Measurements from ENCODE around the gene COA5.
"Not testable (repeated sequence)": the region's sequence is repeated elsewhere in the genome, so short reads cannot be mapped to it uniquely, and the experiment has no call there.

The COA5 gene

DNA sequence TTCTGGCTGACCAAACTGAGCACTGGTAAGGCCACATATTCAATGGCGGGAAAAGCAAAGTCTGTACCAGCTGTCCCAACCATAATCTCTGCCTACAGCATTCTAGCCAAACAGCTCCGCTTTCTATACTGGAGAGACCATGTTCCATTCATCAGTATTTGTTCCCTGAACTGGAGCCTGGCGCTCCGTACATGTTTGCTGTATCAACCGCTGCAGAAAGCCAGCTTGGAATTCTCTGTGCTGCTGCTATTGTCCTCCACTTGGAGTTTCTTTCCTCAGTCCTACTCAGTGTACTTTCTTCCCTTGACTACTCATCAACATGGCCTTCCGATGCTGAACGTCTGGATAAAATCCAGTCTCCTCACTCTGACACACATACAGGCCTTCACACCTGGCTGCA lies 1.9 kb downstream of the COA5 start:
- no peak for DNase-seq (ENCODE audit: low spot score)

DNA sequence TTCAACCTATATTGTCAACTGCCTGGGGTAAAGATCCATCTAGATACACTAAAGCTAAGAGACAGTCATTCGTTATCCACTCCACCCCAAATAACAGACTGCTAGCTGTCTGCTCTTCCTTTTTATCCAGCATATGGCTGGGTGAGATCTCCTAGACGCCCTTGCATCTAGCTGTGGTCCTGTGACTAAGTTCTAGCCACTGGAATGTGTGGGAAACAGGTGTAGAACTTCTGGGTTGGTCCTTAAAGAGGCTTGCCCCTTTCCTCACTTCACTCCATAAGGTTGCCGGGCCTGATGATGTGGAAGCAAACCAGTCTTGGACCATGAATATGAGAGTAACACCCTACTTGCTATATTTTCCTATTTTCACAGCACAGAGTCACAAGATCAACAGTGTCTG lies 3.2 kb downstream of the COA5 start:
- no peak for DNase-seq (ENCODE audit: low spot score)

DNA sequence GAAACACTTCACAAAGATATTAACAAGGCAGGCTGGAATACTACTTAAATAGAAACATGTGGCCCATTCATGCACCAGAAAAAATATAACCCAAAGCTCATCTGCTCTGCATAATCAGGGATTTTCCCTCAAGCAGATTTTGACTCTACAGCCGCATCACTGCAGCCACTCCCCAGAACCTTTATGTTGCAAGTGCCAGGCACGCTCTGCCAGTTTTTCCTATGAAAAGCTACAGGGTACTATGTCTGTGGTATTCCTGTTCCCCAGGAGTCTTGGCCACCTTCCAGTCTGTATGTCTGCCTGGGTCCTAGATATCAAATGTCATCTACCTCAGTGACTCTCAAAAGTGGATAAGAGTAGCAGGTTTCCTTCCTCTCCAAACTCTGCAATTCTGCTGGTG lies 3.8 kb downstream of the COA5 start:
- no peak for DNase-seq (ENCODE audit: low spot score)

DNA sequence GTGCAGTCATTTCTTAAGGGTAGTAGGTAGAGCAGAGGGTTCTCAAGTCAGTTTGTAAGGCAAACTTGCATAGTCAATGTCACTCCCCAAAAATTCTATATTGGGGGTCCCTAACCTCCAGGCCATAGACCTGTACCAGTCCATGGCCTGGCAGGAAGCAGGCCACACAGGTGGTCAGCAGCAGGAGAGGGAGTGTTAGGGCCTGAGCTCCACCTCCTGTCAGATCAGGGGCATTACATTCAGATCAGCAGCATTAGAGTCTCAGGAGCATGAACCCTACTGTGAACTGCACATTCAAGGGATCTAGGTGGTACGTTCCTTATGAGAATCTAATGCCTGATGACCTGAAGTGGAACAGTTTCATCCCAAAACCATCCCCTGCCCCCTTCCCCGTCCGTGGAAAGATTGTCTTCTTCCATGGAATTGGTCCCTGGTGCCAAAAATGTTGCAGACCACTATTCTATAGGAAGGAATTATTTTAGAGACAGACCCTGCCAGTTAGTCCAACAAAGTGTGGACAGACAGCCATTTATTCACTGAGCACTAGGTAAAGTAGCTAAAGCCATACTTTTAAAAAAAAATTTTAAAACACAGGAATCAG lies 6.7 kb downstream of the COA5 start:
- no peak for DNase-seq (ENCODE audit: low spot score)

DNA sequence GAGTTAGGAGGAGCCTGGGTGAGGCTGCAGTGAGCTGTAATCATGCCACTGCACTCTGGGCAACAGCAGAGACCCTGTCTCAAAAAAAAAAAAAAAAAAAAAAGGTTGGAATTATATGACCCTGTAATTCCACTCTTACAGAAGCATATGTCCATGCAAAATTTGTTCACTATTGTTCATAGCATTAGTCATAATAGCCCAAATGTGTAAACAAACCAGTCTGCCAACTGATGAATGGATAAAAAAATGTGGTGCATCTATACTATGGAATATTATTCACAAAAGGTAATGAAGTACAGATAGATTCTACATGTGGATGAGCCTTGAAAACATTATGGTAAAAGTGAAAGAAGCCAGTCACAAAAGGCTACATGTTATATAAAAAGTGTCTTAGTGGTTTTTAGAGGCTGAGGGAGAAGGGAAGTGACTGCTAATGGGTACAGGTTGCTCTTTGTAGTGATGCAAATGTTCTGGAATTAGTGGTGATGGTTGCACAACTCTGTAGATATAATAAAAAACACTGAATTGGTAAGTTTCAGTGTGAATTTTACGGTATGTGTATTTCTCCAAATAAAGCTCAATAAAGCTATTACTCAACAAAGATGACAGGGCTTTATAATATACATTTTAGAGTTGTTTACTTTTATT lies 9.4 kb downstream of the COA5 start:
- DNase-seq (ENCODE audit: low spot score) = no peak

DNA sequence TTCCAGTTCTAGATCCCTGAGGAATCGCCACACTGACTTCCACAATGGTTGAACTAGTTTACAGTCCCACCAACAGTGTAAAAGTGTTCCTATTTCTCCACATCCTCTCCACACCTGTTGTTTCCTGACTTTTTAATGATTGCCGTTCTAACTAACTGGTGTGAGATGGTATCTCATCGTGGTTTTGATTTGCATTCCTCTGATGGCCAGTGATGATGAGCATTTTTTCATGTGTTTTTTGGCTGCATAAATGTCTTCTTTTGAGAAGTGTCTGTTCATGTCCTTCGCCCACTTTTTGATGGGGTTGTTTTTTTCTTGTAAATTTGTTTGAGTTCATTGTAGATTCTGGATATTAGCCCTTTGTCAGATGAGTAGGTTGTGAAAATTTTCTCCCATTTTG lies 13.6 kb downstream of the COA5 start:
- DNase-seq (ENCODE audit: low spot score) = not testable (repeated sequence)

DNA sequence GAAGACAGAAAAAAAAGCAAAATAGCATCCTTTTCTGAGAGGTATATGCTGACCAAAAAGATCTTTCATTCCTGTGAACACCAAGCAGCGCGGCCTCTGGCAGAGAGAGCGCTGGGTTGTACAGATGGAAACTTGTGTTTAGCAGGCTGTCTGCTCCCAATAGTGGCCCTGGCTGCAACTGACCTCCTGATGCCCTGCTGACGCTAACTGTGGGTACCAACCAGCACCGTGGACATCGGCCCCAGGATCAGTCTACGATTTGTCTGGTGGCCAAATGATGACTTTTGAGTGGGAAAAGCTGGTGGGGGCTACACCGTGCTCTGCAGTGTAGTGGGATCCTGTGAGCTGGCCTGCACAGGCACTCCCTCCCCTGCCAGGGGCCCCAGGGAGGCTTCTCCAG lies 15.7 kb downstream of the COA5 start:
- DNase-seq (ENCODE audit: low spot score) = no peak

DNA sequence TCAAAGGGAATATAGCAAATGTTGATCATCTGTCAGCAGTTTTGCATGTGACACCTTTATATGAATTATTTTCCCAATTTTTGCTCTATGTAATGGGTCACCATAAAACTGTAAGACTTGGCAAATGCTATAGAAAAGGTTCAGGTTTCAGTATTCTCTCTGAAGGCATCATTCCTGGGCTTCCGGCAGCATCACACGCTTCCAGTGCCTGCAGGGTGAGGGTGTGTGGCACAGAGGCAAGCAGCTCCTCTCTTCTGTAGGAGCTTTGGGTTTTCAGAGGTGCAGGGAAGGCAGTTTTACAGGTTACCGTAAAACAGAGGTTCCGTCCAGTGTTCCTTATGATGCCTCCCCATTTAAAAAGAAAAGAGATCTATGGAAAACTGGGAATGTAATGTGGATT lies 18.8 kb downstream of the COA5 start:
- DNase-seq (ENCODE audit: low spot score) = no peak

DNA sequence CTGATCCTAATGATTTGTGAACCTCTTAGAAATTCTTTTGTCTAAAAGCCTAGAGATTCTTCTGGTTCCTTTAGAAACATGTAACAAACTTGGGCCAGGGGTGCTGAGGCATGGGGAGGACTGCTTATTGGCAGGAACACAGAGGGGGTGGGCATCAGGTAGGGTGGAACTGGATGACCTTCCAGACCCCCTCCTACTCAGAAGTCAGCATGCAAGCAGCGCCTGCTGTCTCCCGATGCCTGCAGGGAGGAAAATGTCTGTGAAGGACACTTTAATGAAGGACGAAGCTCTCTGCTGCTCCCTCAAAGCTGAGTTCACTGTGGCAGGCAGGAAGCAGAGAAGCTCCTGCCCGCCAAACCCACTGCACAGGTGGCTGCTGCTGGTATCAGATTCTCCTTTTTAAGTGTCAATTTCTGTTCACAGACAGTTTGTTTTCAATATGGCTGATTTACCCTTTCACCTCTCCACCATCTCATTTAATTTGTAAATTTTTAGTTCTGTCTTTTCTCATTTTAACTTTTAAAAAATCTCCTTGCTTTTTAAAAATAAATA lies 19.4 kb downstream of the COA5 start:
- DNase-seq (ENCODE audit: low spot score) = no peak

DNA sequence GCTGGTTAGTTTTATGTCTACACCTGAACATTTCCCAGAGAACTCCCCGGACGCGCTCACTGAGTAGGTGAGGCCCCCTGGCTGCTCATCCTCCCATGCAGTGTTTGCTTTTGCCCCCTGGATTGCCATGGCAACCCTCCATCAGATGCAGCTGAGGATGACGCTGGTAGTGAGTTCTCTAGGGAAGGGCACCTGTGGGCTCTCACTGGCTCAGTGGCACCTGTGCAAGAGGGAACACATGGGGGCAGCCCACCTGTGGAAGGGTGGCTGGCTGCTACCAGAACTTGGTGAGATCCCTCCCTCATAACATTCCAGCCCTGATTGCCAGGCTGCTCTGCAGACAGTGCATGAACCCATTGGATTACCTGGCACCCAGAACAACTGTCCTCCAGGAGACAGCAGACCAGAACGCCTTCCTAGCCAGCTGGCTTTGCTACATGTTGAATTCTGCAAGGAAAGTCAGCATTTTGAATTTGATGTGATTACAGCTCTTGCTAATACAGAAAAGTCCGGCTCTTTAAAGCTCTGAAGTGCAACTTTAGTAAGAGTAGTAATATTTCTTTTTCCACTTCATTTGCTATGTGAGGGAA lies 21.7 kb downstream of the COA5 start:
- no peak for DNase-seq (ENCODE audit: low spot score)

DNA sequence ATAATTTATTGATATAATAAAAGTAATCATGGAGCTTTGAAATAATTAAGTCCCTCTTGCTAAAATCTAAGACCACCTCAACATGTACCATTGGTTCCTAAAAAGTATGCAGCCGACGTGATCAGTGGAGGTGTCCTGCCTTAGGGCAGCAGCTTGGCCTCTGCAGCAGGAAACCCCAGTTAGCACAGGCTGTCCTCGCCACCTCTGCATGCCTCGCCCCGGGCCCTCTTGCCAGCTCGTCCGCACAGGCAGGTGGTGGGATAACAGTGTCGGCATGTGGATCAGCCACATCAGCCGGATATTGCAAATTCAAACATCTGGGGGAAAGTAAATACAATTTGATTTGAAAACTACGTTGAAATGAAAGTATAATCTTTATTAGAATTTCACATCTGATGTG lies 22.9 kb downstream of the COA5 start:
- DNase-seq (ENCODE audit: low spot score) = no peak

DNA sequence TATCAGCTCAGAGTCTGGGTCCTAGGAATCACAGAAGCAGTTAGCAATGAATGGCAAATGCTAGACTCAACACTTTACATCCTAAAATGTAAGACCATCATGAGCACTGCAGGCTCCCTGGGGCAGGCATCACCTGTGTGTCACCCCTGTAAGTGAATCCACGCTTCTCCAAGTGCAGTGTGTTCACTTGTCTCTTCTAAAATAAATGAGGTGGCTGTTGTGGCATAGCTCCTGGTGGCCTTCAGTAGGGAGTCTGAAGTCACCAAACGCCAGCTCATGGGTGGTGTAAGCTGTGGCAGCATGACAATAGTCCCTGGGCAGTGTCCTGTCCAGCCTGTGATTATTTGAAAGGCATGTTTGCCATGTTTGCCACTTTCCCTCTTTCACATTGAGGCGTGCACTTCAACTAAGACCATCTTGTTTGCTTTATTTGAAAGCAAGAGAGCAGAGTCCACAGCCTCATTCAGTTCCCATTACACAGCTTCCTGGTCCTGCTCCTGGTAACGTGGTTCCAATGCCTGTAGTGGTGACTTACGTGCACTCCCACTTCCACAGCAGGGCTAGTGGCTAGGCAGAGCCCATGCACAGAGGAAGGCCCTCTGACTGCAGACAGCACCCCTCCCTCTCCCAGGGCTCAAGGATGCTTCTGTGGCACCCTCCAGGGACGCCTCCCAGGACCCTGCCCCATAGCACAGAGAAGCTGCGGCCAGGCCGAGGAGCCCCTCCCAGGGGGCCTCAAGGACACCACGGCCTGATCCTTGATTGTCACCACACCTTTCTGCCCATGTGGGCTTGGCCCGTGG lies 24.3 kb downstream of the COA5 start:
- DNase-seq (ENCODE audit: low spot score) = no peak

DNA sequence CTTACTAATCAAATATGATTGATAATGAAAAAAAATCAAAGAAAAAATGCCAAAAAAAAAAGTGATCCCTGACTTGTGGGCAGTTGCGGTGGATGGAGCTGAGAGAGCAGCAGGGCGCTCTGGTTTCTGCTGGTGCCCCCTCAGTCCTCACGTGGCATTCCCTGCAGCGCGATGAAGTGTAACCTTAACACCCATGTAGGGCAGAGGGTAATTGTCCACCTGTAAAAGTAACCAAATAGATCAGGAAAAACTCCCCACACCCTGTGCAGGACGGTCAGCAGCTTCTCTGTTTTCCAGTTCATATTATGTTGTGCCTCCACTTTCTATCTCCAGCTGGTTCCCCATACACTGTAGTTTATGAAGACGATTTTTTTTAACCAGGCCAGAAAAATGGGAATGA lies 25.0 kb downstream of the COA5 start:
- no peak for DNase-seq (ENCODE audit: low spot score)

DNA sequence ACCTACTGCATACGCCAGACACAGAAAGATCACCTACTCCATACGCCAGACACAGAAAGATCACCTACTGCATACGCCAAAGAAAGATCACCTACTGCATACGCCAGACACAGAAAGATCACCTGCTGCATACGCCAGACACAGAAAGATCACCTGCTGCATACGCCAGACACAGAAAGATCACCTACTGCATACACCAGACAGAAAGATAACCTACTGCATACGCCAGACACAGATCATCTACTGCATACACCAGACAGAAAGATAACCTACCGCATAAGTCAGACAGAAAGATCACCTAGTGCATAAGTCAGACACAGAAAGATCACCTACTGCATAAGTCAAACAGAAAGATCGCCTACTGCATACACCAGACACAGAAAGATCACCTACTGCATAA lies 25.8 kb downstream of the COA5 start:
- no peak for DNase-seq (ENCODE audit: low spot score)

DNA sequence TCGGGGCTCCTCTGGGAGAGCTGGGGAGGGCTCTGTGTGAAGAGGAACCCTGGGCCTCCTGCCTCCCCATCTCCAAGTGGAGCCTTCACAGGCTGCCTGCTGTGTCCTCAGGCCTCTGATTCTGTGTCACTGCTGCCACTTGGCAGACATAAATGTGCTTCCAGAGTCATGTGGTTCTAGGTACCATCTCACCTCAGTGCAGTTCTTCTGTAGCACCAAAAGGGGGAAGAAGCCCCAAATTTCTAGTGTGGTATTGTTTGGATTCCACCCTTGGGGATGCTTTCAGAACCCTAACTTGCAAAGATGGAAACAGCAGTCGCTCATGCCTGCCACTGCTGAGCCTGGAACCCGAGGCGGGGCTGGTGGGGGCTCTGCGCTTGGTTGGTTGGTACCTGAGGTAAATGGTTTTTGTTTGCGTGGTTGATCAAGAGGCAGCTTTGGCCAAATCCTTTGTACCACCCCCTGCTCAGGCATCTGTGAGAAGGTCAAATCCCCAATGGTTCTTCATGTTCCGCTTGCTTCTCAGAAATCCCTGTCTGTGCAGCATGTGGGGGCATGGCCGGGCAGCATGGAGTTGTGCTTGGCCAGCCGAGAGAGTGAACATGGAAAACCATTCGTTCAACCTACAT lies 27.5 kb downstream of the COA5 start:
- DNase-seq (ENCODE audit: low spot score) = no peak

DNA sequence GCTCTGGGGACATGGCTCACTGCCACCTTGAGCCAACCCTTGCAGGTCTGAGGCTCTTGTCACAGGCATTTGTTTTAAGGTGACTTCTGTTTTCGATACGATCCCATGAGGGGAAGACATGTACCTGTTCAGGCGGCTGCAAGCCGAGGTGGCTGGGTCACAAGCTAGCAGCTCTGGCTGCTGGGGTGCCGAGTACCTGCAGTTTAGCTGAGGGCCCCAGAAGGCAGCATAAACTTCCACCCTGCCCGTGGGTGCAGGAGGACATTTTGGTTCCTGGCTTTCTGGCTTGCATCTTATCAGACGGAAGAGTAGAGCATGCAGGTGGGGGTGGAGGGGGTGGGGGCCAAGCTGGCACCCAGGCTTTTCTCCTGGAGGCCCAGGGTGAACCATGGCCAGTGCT lies 28.4 kb downstream of the COA5 start:
- DNase-seq (ENCODE audit: low spot score) = no peak

DNA sequence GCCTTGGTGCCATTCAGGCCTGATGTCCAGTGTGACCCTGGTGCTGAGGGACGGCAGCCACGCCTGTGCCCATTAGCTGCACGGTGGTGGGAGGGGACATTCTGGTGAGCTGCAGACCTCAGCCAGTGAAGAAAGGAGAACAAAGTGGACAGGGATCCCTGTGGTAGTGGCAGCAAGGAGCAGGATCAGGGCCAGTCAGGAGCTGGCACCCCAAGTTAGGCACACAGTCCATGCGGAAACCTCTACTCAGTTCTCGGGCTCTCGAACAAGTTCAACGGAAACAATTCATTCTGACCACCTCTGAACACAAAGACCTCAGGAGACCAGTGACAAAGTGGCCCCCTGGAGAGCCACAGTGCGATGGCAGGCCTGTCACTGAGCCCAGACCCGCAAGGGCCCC lies 30.1 kb downstream of the COA5 start:
- no peak for DNase-seq (ENCODE audit: low spot score)

DNA sequence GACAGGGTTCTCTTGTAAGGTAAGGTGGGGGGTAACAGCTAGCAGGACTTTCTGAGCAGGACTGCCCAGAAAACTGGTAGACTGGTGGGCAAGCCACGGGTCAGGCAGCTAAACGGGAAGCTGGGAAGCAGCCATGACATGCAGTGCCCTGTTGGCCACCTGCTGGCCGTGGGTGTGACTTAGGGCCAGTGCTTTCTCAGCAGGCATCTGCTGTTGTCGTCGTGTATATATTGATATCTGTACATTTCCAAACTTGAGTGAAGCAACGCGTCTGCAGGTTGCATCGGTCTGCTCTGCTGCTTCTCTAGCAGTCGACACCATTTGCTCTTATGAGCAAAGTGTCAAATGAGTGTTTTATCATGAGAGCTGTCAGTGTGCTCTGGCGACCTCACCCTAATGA lies 31.0 kb downstream of the COA5 start:
- DNase-seq (ENCODE audit: low spot score) = no peak

DNA sequence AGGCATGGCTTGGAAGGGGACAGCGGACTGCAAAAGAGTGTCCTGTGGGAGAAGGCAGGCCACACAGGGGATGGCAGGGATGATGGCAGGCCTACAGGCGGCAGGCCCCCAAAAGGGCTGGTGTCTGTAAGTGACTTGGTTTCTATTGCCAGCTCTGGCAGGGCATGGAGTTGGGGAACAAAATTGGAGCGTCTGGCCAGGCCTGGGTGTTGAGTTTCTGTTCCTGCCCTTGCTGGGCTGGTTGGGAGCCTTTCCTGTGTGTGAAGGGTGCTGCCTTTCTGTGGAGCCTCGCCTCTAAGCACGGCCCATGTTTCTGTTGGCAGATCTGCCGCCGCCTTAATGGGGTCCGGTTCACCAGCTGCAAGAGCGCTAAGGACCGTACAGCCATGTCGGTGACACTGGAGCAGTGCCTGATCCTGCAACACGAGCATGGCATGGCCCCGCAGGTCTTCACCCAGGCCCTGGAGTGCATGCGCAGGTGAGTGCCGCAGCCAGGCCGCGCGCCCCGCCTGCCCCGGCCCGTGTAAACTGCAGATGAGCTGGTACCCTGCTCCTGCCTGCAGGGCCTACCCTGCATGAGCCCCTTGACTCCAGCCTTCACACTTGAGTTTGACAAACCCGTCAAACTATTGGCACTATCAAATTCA lies 31.5 kb downstream of the COA5 start:
- DNase-seq (ENCODE audit: low spot score) = no peak

DNA sequence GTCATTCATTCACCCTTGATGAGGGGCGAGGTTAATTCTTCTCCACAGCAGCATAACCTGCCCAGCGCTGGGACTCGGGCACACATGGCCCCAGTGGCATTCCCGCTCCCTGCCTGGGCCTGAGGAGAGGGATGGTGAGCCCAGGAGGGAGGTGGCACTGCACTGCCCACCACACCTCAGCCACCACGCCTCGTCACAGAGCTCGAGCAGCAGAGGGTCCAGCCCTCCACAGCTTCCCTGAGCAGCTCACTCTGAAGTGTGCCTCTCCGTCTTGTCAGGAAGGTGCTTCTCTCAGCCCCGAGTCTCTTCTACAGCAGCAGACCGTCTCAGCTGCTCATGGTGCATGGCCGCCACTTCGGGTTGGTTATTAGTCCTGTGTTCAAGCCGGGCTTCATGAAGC lies 34.9 kb downstream of the COA5 start:
- DNase-seq (ENCODE audit: low spot score) = no peak

DNA sequence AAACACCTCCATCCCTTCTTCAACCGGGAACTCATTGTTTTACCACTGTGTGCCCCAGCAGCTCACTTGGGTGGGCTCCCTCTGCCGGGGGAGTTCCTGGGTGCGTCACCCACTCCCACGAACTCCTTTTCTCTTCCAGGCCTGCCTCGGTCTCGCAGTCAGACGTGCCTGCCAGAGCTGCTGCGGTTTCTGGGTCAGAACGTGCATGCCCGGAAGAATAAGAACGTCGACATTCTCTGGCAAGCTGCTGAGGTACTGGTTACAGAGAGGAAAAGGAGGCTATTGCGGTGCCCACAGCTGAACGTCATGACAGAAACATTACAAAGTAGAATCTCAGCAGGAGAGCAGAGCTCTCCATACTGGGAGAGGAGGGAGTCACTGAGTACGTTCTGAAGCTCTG lies 35.6 kb downstream of the COA5 start:
- no peak for DNase-seq (ENCODE audit: low spot score)

DNA sequence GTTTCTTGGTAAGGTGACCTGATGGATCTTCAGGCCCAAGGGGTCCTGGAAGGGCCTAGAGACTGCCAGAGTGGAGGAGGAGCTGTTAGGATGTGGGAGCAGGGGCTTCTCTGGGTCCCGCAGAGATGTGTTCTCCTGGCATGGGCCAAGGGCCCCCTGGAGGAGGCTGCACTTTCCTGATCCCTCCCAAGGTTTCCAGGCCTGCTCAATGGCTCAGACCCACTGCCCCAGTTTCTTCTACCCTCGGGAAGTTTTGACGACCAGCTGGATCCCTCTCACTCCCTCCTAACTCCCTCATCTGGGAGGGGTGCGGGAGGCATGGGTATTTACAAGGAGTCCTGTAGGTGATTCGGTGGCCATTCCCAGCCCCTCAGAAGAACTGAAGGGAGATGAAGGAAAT lies 36.1 kb downstream of the COA5 start:
- DNase-seq (ENCODE audit: low spot score) = no peak

Data from pons (tissue), 1 donor.